ENCODE results near the gene ATP1A2. TPM values are rescaled to one million over a fixed set of nuclear protein-coding genes. Genes with fewer than 3 reads are reported as not detected.

Gene ATP1A2
- total RNA-seq, 1 experiment from 2014 or later = 0.15 TPM

DNA sequence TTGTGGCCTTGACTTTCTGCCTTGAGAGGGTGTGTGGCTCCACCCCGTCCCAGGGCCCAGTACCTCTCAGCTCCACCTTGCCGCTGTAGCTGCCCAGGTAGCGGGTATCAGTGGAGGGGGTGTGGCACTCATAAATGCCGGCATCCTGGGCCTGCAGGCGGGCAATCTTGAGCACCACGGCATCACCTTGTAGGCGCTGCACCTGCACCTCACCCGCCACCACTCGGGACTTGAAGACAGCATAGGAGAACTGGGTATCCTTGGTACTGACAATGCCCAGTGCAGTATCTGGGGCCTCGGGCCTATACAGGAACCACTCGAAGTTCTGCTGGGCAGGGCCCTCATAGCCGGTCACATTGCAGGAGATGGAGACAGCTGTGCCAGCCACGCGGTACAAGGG, 20.8 kb upstream of the ATP1A2 start:
- intact Hi-C loops (cut with micrococcal nuclease; ENCODE audit: unreplicated experiment) = no loop called here

DNA sequence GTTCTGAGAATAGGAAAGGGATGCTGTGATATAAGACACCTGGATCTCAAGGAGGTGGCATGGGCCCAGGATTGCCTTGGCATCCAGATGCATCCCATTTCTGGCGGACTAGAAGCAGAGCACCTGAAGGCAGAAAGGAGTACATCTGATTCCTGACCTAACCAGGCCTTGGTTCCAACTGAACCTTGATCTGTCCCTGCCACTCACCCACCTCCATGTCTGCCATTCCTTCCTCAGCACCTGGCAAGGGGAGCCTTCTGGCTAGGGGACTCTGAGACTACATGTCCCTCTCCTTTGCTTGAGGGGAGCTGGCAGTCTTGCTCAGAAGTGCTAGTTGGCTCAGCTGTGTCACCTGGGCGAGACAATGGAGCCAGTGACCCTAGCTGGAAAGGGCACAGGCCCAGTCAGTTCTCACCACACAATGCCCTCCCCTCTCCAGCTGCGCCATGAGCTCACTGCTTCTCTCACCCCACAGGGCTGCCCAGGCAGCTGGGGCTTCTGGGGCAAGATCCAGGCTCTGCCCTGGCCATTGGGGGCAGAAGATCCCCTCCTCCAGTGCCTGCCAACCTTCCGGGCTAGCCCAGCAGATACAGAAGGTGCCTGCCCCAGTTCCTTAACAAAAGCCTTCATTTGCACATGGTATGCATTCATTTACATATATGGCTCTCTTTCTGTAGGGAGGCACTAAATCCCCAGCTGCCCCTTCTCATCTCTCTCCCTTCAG, 20.0 kb upstream of the ATP1A2 start:
- no peaks in the 10 kb centered on the region for H3K9me3 ChIP-seq (ENCODE audit: control insufficient read depth, insufficient read depth, low read depth, low read length)
- ATAC-seq = no peak
- no peak for DNase-seq (ENCODE audit: low read depth, low spot score)
- no peak overlapping the region for H3K27ac ChIP-seq (ENCODE audit: low read length)
- peaks cover 3% of the 10 kb centered on the region; the same call in 1 of the 2 replicates for H3K4me1 ChIP-seq (ENCODE audit: control insufficient read depth, insufficient read depth, low read length)
- BruUV-seq (replicated peaks) = no TSS peak
- ChIA-PET CTCF (no interaction called here), POLR2A (no interaction called here)
- no peak overlapping the region for H3K4me3 ChIP-seq (ENCODE audit: low read depth in 2 of 2, low read length in 2 of 2)
- intact Hi-C loops (cut with micrococcal nuclease; ENCODE audit: unreplicated experiment) (no loop called here), in situ Hi-C loops (cut with HindIII; ENCODE audit: low pct_unique_long_range_greater_than_20kb, low sequenced_read_pairs) (no loop called here)
- H3K27me3 ChIP-seq (ENCODE audit: control insufficient read depth, insufficient read depth, low read length) = no peaks in the 10 kb centered on the region
- no peaks in the 10 kb centered on the region; the same call in 1 of the 2 replicates for H3K36me3 ChIP-seq (ENCODE audit: control insufficient read depth, insufficient read depth, low read length)
- TF ChIP-seq SIN3A (IDR thresholded peaks at IDR 0.05; ENCODE audit: borderline replicate concordance, insufficient read depth, low read depth, low read length) = no peak
- TF ChIP-seq REST (IDR thresholded peaks at IDR 0.05; ENCODE audit: insufficient read depth in 1 of 2, low read depth in 2 of 2, low read length in 1 of 2) = no peak
- TF ChIP-seq TCF7L2 (IDR thresholded peaks at IDR 0.05; ENCODE audit: low read depth, low read length) = no peak
- TF ChIP-seq CTCF (IDR thresholded peaks at IDR 0.05) = no peak
- TF ChIP-seq POLR2AphosphoS5 (IDR thresholded peaks at IDR 0.05; ENCODE audit: low read depth, low read length) = no peak

More for the DNA sequence above, 20.8 kb upstream of the ATP1A2 start:
- no TSS peak for BruUV-seq (replicated peaks)
- H3K9me3 ChIP-seq (ENCODE audit: control insufficient read depth, insufficient read depth, low read depth, low read length) = no peaks in the 10 kb centered on the region
- no peaks in the 10 kb centered on the region; the same call in 1 of the 2 replicates for H3K36me3 ChIP-seq (ENCODE audit: control insufficient read depth, insufficient read depth, low read length)
- H3K27me3 ChIP-seq (ENCODE audit: control insufficient read depth, insufficient read depth, low read length) = no peaks in the 10 kb centered on the region
- TF ChIP-seq REST (IDR thresholded peaks at IDR 0.05; ENCODE audit: insufficient read depth in 1 of 2, low read depth in 2 of 2, low read length in 1 of 2) (no peak), POLR2AphosphoS5 (IDR thresholded peaks at IDR 0.05; ENCODE audit: low read depth, low read length) (no peak), TCF7L2 (IDR thresholded peaks at IDR 0.05; ENCODE audit: low read depth, low read length) (no peak), SIN3A (IDR thresholded peaks at IDR 0.05; ENCODE audit: borderline replicate concordance, insufficient read depth, low read depth, low read length) (no peak), CTCF (IDR thresholded peaks at IDR 0.05) (no peak)
- no peak overlapping the region for H3K4me3 ChIP-seq (ENCODE audit: low read depth in 2 of 2, low read length in 2 of 2)
- in situ Hi-C loops (cut with HindIII; ENCODE audit: low pct_unique_long_range_greater_than_20kb, low sequenced_read_pairs) = no loop called here
- H3K27ac ChIP-seq (ENCODE audit: low read length) = no peak overlapping the region
- DNase-seq (ENCODE audit: low read depth, low spot score) (no peak), ATAC-seq (no peak)
- ChIA-PET POLR2A (no interaction called here), CTCF (interaction anchor here (0.6 kb wide), 1 partner anchor 269 kb away, joined by 4 read pairs; no protein-coding TSS in a partner anchor)
- peaks cover 3% of the 10 kb centered on the region; the same call in 1 of the 2 replicates for H3K4me1 ChIP-seq (ENCODE audit: control insufficient read depth, insufficient read depth, low read length)

Measured in Panc1 (cell line).